NCI-H2196 treated with DMSO at 0.1 percent for 48 hours (cell line): Measurements from ENCODE around the gene BATF3.
A peak's percentile ranks its signal among the peaks of the same experiment; 100 is the strongest.
"Not testable (repeated sequence)": the region's sequence is repeated elsewhere in the genome, so short reads cannot be mapped to it uniquely, and the experiment has no call there.

Experiments
- DNase-seq: peaks from one replicate; lab custom pipeline; 2025; ENCODE audit not compliant: unreplicated experiment; lab: John Stamatoyannopoulos, UW

Gene BATF3, protein sequence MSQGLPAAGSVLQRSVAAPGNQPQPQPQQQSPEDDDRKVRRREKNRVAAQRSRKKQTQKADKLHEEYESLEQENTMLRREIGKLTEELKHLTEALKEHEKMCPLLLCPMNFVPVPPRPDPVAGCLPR

DNA sequence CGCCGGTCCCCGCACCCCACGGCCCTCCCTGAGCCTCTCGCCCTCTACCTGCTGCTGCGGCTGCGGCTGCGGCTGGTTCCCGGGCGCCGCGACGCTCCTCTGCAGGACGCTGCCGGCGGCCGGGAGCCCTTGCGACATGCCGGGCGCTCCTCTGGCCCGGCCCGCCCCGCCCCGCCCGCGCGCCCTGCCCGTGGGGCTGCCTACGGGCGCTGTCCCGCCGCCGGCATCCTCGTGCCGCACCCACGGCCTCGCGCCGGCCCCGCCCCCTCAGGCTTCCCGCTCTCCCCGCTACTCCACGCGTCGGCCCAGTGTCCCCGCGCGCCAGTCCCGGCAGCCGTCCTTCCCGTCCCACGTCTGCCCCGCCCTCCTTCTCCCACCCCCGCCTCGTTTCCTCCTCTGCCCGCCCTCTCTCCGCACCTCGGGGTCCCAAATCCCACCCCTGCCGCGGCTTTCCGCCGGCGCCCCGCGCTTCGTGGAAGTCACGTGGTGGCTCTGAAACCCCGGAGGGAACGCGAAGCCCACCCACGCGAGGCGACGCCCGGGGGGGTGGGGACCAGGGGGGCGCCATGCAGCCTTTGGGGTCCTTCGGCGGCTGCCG lies at the start of gene BATF3:
BATF3 (minus strand) TSS at position 216 of the 598 bp plus-strand sequence; CDS start at position 138, 78 bp downstream.
- no peak for DNase-seq

DNA sequence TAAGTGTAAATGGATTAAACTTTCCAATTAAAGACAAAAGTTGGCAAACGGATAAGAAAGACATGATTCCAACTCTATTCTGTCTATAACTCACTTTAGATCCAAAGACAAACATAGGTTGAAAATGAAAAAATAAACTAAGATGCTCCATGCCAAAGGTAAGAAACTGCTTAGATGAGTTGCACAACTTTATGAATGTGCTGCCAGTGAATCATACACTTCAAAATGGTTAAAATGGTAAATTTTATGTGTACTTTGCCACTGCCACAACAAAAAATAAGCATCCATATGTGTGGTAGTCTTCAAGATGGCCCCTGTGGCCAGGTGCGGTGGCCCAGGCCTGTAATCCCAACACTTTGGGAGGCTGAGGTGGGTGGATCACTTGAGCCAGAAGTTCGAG lies 46.9 kb upstream of the BATF3 start:
- DNase-seq = no peak

DNA sequence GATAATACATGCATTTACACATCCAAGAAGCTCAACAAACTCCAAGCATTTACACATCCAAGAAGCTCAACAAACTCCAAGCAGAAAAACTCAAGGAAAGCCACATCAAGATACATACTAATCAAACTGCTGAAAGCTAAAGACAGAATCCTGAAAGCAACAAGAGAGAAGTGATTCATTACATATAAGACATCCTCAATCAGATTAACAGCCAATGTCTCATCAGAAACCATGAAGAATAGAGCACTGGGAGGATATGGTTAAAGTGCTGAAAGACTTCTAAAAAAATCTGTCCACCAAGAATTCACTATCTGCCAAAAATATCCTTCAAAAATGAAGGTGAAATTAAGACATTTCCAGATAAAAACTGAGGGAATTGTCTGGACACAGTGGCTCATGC lies 45.7 kb upstream of the BATF3 start:
- no peak for DNase-seq

DNA sequence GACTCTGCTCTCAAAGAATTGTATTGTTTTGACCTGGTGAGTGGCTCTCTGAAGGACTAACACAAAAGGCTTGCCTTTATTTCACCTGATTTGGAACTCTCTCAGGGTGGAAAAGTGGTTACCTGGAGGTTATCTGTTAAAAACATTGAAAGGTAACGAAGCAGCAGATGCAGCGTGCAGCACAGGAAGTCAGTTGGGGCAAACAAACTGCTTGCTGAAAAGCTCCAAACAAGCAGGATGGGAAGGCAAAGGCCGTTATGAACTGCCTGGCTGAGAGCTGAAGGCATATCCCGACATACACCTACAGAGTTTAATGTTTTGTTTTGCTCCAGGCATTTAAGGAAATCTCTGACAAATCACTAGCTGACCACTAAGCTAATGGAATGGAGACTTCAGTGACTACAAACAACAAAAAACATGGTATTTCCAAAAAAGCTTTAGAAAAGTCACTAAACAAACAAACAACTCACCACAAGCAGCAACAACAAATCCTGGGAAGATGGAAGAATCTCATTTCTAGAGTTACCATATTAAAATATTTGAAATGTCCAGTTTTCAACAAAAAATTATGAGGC lies 44.3 kb upstream of the BATF3 start:
- no peak for DNase-seq

DNA sequence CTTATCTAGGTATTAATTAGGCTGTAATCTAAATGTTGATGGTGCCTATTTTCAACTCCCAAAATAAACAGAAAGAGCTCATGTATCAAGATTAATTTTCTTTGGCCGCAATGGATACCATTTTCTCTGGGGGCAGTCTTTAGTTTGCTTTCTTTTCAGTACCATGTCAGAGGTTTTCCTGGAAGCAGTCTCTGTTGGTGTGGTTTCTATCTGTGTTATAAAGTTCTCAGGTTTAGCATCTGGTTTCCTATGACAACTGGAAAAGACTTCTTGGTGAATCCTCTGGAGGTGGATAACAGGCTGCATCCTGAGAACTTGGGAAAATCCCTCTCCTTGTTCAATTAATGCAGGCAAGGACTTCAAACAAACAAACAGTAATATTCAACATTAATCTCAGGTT lies 38.7 kb upstream of the BATF3 start:
- no peak for DNase-seq

DNA sequence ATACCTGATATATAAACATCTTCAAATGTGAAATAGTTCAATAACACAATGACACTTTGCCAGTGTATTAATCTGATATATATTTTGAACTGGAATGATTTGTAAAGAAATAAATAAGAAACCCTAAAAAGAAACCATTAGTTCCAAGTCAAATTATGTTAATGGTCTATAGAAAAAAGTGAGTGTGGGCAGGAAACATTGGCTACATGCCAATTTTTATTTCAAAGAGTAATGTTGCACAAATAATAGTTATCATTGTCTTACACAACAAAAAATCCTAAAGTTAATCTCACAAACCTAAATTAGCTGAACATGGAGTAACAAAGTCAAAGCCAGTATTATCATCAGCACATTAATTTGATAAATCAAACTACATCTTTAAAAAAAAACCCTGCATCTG lies 37.9 kb upstream of the BATF3 start:
- DNase-seq = no peak

DNA sequence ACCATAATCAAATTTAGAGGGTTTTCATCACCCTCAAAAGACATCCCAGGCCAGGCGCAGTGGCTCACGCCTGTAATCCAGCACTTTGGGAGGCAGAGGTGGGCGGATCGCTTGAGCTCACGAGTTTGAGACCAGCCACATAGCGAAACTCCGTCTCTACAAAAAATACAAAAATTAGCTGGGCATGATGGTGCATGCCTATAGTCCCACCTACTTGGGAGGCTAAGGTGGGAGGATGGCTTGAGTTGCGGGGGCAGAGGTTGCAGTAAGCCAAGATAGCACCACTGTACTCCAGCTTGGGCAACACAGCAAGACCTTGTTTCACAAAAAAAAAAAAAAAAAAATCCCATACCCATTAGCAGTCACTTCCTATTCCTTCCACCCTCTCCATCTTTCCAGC lies 33.5 kb upstream of the BATF3 start:
- no peak for DNase-seq

DNA sequence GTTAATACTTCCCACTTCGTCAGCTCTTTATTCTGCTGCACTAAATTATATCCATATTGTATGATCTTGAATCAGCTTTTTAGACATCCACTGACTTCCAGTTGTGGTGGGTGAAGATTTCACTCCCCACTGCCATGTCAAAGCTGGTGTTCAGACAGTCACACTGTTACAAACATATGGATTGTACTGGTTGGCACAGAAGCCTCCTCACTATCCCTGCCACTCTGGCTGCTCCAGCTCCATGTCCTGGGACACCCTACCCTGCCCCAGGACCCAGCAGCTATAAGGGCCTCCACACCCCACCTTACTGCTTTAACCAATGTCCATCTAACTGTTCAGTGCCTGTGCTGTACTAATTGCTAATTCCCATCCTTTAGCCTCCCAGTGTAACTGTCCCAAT lies 32.0 kb upstream of the BATF3 start:
- no peak for DNase-seq

DNA sequence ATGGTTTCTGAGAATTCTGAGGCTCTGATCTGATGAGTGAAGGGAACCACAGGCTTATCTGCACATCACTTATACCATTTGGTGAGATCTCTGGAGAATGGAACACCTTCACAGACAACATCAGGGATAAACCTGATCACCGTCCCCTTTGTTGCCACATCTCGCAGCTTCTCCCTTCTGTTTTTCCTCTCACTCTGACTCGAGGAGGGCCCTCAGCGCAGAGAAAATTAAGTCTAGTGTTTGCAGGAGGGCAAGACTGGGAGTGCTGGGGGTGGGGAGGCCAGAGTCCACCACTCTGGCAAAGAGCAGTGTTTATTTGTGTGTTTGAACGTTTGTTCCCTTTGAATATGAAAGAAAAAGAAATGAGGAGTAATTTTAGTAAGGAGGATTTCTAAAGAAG lies 29.0 kb upstream of the BATF3 start:
- DNase-seq = no peak

DNA sequence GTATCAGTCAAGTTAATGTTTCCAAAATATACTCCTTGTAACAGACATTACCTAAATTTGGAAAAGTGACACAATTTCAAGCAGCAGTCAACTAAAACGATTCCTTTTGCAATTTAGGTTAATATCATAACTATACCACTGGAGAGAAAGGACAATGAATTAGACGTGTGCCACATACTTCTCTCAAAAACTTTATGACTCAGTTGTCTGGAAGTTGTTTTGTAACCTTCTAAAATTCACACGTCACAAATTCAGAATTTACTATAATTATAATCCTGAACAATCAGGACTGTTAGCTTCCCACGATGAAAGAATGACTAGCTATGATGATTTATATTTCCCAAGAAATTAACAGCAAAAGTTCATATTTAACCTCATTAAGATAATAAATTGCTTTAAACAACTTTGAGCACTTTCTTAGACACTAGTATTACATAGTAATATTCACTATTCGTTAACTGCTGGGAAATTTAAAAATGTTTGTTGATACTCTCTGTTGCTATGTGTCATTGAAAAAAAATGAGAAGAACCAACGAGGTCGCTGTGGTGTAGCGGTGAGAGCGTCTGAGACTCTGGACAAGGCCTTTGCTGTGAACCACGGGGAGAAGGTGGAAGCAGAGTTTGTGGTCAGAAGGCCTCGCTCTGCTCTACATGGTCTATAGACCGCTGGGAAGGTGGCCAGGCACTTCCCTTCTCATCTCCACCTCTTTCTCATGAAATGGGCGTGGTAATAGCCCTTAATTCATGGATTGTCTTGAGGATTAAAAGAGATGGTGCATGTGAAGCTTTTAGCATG lies 27.9 kb upstream of the BATF3 start:
- DNase-seq = no peak

DNA sequence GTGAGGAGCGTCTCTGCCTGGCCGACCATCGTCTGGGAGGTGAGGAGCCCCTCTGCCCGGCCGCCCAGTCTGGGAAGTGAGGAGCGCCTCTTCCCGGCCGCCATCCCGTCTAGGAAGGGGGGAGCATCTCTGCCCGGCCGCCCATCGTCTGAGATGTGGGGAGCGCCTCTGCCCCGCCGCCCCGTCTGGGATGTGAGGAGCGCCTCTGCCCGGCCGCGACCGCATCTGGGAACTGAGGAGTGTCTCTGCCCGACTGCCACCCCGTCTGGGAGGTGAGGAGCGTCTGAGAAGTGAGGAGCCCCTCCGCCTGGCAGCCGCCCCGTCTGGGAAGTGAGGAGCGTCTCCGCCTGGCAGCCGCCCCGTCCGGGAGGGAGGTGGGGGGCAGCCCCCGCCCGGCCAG lies 25.0 kb upstream of the BATF3 start:
- DNase-seq = not testable (repeated sequence)

DNA sequence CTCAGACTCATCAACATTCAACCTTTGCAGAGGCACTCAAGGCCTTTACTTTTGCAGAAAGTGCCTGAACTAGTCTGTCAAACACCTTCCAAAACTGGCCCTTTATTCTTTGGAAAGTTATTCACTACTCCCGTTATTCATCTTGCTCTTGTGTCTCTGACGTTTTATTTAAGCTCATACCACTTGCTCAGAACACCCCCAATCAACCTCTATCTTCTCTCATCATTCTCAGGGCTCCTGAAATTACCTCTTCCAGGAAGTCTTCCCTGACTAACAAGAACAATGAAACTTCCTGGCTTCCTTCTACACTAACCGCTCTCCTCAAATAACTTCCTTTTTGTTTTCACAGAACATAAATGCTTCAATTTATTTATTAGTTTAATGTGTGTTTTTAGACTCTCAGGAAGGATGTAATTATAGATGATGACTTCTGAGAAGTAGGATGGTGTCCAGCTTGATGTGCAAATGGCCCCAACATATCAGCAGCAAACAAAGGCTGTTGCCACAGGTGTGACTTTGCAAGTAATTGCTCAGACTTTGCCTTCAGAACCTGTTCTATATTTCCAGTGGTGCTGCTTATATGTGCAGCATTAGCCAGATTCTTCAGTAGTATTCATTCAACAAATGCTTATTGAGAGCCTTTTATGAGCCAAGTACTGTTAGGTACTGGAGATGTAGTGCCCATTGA lies 22.8 kb upstream of the BATF3 start:
- DNase-seq = no peak

DNA sequence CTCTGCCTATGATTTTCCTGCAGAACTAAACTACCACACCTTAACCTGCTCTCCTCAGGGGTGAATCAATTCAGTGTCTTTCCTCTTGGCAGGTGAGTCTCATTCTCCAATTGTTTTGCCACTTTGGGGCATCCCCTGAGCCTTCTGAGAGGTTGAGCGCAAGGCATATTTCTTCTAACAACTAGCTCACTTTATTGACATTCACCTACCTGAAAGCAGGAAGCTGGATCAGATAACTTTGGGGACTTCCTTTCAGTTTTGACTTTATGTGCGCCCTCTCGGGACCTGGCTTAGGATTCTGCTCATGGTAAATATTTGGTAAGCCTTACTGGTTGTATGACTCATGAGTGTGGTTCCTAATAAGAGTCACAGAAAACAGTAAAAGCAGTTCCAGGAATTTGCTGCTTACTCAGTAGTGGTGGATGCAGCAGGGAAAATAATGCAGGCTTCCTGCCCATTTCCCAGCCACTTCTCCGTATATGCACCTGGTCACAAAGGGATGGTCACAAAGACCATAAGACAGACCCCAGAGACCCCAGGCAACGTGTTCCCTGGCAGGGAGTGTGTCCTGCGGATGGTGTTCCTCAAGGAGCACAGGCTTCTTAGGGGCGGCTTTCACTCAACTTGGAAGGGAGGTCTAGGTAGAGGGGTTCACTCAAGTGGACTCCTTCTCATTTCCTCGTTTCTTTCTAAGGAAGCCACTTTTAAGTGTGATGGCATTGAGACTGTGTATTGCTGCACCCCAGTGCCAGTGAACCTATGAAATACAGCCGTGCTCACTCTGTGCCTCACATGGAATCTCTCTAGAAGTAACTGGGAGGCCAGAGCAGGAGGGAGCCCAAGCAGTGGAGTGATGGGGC lies 22.0 kb upstream of the BATF3 start:
- DNase-seq = peak; percentile 23

DNA sequence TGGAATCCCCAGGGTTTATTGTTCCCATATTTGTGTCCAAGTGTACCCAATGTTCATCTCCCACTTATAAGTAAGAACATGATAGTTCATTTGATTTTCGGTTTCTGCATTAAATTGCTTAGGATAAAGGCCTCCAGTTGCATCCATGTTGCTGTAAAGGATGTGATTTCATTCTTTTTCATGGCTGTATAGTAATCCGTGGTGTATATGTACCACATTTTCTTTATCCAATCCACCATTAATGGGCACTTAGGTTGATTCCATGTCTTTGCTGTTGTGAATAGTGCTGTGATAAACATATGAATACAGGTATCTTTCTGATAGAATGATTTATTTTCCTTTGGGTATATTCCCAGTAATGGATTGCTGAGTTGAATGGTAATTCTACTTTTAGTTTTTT lies 20.0 kb upstream of the BATF3 start:
- DNase-seq = no peak

DNA sequence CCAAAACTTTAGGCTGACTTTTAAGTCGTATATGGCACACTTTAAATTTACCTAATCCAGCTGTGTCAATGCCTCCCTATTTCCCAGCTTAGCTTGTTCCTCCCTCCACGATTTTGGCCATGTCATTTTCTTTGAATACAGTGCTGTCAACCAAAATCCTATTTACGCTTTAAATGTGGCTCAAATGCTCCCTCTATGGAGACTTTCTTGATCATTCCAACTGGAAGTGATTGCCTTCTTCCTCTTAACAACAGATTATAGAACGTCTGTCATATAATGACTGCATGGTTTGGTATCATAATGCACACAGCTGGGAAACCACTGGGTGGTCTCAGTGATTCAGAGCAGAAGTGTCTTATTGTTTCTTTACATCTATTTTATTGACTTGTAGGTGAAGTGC lies 18.9 kb upstream of the BATF3 start:
- DNase-seq = no peak

DNA sequence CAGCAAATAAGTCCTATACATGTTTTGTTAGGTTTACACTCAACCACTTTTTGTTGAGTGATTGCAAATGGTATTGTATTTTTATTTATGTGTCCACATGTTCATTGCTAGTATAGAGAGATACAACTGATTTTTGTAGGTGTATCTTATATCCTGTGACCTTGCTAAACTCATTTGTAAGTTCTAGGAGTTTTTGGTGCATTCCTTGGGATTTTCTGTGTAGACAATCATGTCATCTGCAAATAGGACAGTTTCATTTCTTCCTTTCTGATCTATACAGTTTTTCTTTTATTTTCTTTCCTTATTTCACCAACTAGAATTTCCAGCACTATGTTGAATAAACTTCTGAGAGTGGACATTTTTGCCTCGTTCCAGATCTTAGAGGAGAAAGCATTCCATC lies 16.5 kb upstream of the BATF3 start:
- no peak for DNase-seq

DNA sequence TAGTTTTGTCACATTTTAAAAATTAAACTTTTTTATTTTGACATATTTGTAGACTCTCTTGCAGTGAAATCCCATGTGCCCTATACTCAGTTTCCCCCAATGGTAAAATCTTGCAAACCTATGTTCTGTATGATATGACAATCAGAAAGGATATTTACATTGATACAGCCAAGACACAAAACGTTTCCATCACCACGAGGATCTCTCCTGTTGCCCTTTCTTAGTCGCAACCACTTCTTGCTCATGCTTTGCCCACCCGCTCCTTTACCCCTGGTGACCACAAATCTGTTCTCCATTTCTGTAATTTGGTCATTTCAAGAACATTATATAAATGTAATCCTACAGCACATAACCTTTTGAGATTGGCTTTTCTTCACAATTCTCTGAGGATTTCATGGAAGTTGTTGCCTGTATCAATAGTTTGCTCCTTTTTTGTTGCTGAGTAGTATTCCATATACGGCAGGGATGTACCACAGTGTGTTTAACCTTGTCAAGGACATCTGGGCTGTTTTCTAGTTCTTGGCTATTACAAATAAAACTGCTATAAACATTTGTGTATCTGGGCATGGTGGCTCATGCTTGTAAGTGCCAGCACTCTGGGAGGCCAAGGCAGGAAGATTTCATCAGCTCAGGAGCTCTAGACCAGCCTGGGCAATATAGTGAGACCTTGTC lies 14.0 kb upstream of the BATF3 start:
- DNase-seq = no peak

DNA sequence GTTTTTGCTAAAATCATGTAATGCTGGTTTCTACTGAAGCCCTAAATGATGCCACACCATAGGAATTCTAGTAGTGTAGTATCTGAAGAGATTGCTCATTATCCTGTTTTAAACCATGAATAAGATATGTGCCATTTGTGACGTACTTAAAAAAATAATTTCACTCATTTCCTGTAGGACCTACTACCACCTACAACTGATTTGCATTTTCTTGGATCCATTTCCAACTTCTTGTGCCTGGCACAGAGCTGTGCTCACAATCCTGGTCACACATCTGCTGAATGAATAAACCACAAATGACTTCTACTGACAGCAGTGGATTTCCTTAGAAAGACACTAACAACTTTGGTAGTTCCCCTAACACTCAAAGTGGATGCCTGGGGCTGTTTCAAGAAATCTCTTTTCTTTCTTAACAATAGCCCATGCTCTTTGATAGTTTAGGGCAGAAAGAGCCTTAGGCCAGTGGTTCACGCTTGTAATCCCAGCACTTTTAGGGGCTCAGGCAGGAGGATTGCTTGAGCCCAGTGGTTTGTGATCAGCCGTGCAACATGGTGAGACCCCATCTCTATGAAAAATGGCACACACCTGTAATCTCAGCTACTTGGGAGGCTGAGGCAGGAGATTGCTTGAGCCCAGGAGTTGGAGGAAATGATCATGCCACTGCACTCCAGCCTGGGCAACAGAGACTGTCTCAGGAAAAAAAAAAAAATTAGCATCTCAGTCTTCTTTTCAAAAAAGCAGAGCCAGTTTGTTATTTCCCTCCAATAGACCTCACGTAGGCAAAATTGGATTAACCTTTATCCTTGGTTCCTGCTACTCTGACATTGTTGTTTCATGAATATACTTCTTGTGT lies 13.0 kb upstream of the BATF3 start:
- no peak for DNase-seq

DNA sequence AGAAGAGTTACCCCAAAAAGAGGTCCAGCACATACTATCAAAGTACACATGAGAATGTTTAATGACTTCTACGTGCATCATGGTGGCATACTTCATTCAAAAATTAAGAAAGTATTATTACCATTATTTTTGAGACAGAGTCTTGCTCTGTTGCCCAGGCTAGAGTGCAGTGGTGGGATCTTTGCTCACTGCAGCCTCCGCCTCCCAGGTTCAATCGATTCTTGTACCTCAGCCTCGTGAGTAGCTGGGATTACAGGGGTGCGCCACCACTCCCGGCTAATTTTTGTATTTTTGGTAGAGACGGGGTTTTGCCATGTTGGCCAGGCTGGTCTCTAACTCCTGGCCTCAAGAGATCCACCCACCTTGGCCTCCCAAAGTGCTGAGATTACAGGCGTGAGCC lies 12.3 kb upstream of the BATF3 start:
- DNase-seq = not testable (repeated sequence)
